HFF-Myc (cell line): ENCODE data around the gene DTX1.
A peak's percentile ranks its signal among the peaks of the same experiment; 100 is the strongest.
"Not testable (repeated sequence)": the region's sequence is repeated elsewhere in the genome, so short reads cannot be mapped to it uniquely, and the experiment has no call there.

Experiments used
- DNase-seq: peaks from one replicate; pipeline ENCODE4 v3.0.0-alpha.2; 2011; ENCODE audit warnings: low read depth; ENCODE audit errors: extremely low read depth
- H3K4me3 ChIP-seq: replicated peaks from 2 replicates; pipeline ENCODE4 v1.5.1; 2011; ENCODE audit warnings: low read depth, mild to moderate bottlenecking, control low read depth, low read length
- CTCF ChIP-seq: IDR thresholded peaks from 2 replicates; pipeline ENCODE4 v1.5.1; 2012; ENCODE audit warnings: mild to moderate bottlenecking, low read depth, low read length, control low read depth; ENCODE audit errors: missing control alignments

DTX1 gene

GRCh38 chr12:113112043-113112899, 55.7 kb downstream of the DTX1 start:
- H3K4me3 ChIP-seq: no peak overlapping the region
- no peak for DNase-seq
- no peak for TF ChIP-seq CTCF

DNA sequence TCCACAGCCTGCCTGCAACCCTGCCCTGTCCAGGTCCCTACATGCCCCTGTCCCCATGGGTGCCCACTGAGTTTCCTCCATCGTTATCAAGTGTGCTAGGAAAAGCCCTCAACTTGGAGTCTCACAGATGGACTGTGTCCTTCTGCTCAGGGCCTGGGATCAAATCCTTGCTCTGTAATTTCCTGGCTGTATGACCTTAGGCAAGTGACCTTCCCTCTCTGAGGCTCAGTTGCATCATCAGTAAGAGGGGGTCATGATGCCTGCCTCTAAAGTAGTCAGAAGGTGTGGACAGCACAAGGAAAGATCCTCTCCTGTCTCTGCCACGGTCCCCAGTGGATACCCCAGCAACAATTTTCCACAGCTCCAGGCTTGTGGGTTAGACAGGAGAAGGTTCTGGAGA, 56.9 kb downstream of the DTX1 start:
- TF ChIP-seq CTCF: no peak

GRCh38 chr12:113114447-113115178, 58.1 kb downstream of the DTX1 start:
- DNase-seq: no peak
- H3K4me3 ChIP-seq: no peak overlapping the region
- TF ChIP-seq CTCF: no peak

More for the DNA sequence above, 56.9 kb downstream of the DTX1 start:
- no peak for DNase-seq
- no peak overlapping the region for H3K4me3 ChIP-seq

DNA sequence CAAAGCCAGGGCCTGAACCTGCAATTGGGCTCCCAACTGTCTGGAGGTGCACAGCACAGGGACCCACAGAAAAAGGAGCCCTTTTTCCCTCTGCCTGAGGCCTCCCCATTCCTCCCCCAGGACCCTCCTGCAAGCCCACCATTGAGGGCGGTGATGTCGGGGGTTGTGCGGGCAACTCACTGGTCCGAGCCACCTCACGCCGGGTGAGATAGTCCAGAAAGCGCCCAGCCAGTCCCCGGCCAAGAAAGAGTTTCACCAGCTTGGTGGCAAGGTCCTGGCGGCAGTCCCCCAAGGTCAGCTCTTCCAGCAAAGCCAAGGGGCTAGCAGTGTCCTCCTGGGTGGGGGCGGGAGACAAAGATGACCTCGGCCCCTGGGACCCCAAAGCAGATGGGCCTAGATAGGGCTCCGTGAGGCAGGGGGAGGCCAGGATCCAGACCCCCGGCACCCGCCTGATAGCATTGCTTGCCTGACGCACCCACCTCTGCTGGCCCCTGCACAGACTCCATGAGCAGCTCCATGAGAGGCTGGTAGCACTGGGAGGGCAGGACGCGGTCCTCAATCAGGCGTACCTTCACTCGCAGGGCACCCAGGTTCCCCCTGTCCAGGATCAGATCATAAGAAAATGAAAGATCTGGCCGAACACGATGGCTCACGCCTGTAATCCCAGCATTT, 59.1 kb downstream of the DTX1 start:
- DNase-seq: no peak
- no peak for TF ChIP-seq CTCF
- no peak overlapping the region for H3K4me3 ChIP-seq

DNA sequence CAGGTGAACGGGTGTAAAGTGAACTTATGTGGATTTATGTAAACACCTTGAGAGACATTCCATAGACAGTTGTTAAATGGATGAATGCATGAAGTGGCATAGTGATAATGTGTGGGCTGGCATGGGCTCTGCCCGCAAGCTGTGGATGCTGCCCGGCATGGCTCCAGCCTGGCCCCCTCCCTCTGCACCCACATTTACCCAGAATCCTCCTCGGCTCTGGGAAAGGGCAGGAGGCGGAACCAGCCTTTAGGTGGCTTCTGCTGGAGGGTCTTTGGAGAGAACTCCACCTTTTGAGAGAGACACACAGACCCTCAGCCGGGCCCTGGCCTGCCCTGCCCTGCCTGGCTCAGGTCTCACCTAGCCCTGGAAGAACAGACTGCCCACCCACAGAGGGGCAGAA, 60.3 kb downstream of the DTX1 start:
- no peak for TF ChIP-seq CTCF
- no peak overlapping the region for H3K4me3 ChIP-seq
- DNase-seq: no peak

DNA sequence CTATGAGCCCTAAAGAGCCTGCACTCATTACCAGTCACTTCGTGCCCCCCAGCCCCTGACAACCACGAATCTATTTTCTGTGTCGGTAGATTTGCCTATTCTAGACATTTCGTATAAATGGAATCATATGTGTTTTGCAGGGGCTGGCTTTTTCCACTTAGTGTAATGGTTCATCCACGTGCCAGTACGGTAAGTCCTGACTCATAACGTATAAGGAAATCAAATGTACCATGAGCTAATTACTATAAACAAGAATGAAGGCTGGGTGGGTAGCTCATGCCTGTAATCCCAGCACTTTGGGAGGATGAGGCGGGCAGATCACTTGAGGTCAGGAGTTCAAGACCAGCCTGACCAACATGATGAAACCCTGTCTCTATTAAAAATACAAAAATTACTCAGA, 61.2 kb downstream of the DTX1 start:
- DNase-seq: peak; percentile 30
- not testable (repeated sequence) for H3K4me3 ChIP-seq

DNA sequence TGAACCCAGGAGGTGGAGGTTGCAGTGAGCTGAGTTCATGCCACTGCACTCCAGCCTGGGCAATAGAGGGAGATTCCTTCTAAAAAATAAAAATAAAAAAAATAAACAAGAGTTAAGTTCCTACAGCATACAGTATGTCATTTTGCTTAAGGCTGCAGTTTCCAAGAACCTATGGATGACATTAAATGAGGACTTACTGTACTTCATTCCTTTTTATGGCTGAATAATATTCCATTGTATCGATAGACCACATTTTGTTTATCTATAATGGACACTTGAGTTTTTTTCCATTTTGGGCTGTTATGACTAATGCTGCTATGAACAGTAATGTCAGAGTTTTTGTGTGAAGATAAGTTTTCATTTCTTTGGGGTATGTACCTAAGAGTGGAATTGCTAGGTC, 61.6 kb downstream of the DTX1 start:
- DNase-seq: no peak
- no peak for TF ChIP-seq CTCF
- no peak overlapping the region for H3K4me3 ChIP-seq
